WERI-Rb-1 (cell line): ENCODE data around the gene FAM83C.

Source experiments
- DNase-seq: peaks from one replicate; pipeline ENCODE4 v3.0.0-alpha.2; 2020
- H3K27ac ChIP-seq: fragments of 250-450 bp; sonication (Bioruptor Pico); 2 replicates; pipeline ENCODE4 v1.5.1; 2020; ENCODE audit warnings: mild to moderate bottlenecking, moderate library complexity
- H3K27me3 ChIP-seq: fragments of 250-450 bp; sonication (Bioruptor Pico); 2 replicates; pipeline ENCODE4 v1.5.1; 2021; ENCODE audit warnings: mild to moderate bottlenecking, low read depth, moderate library complexity; ENCODE audit not compliant: insufficient read depth, severe bottlenecking
- H3K36me3 ChIP-seq: fragments of 250-450 bp; sonication (Bioruptor Pico); 2 replicates; pipeline ENCODE4 v1.5.1; 2020; ENCODE audit warnings: mild to moderate bottlenecking, moderate library complexity
- H3K4me3 ChIP-seq: 2 replicates; pipeline ENCODE4 v1.5.1; 2011; ENCODE audit warnings: low read depth, mild to moderate bottlenecking, control low read depth, low read length
- H3K9me3 ChIP-seq: fragments of 250-450 bp; sonication (Bioruptor Pico); 2 replicates; pipeline ENCODE4 v1.5.1; 2021; ENCODE audit warnings: mild to moderate bottlenecking, moderate library complexity; ENCODE audit not compliant: severe bottlenecking
- TF ChIP-seq, protein P1 (sequence below): IDR thresholded peaks from 2 replicates; pipeline ENCODE4 v1.5.1; 2011; ENCODE audit warnings: low read depth, mild to moderate bottlenecking, control low read depth, inconsistent platforms, low read length

Gene FAM83C

DNA sequence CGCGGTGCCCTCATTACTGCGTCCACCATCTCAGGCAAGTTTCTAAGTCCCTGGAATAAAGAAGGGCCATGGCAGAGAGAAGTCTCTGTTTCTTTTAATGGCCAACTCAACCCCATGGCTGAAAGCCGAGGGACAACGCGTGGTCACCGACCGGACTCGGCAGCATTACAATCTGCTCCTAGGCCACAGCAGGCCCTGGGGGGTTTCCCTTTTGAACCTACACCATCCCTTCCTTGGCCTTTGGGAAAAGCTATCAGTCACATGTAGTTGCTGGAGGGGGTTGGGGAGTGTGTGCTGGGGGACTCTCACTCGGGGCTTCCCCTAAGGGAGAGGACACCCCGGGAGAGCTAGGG is 11.1 kb upstream of the FAM83C start:
- Histone ChIP-seq H3K4me3 (no peak overlapping the region), H3K36me3 (peaks cover 15% of the 10 kb centered on the region), H3K27me3 (no peaks in the 10 kb centered on the region), H3K9me3 (no peaks in the 10 kb centered on the region), H3K27ac (peak overlapping the region; percentile 19; the same call in 1 of the 2 replicates)
- TF ChIP-seq, protein P1, sequence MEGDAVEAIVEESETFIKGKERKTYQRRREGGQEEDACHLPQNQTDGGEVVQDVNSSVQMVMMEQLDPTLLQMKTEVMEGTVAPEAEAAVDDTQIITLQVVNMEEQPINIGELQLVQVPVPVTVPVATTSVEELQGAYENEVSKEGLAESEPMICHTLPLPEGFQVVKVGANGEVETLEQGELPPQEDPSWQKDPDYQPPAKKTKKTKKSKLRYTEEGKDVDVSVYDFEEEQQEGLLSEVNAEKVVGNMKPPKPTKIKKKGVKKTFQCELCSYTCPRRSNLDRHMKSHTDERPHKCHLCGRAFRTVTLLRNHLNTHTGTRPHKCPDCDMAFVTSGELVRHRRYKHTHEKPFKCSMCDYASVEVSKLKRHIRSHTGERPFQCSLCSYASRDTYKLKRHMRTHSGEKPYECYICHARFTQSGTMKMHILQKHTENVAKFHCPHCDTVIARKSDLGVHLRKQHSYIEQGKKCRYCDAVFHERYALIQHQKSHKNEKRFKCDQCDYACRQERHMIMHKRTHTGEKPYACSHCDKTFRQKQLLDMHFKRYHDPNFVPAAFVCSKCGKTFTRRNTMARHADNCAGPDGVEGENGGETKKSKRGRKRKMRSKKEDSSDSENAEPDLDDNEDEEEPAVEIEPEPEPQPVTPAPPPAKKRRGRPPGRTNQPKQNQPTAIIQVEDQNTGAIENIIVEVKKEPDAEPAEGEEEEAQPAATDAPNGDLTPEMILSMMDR: no peak
- no peak for DNase-seq

DNA sequence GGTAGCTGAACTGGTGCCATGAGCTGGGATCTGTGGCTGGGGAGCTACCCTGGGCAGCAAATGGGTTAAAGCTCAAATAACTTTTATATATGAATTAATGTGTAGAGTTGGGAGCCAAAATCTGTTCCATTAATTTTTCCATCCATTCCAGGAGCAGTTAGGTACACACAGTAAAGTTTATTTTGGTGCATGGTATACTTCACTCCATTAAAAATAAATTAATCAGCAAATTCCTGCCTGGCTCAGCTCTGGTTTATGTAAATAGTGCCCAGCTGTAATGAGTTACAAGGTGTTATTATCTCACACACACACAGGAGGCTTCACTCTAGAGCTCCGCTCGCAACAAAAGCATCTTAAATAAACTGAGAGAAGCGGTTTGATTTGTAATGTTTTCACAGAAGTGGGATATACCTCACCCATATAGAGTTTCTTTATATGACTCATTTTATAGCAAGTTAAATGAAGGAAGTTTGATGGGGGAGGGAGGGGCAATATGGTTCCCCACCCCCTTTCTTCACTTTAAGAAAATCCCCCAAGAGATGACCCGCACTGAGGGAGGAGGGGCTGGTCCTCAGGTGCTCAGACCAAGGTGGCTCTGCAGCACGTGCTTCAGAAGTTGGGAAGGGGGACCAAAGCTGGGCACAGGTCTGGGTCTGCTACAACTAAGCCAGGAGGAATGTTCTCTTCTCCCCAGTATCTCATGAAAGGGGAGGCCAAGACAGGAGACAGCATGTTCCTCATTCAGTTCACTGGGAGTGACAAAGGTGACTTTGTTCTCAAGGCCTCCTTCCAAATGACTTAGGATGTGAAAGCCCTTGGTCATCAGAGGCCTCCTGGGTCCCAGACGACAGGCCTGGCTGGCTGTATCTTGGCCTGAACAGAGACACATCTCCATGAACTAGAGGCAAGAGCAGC is 10.5 kb upstream of the FAM83C start:
- Histone ChIP-seq H3K4me3 (no peak overlapping the region), H3K36me3 (peaks cover 15% of the 10 kb centered on the region), H3K27ac (no peak overlapping the region), H3K27me3 (no peaks in the 10 kb centered on the region), H3K9me3 (no peaks in the 10 kb centered on the region)
- TF ChIP-seq, protein P1: no peak
- no peak for DNase-seq

DNA sequence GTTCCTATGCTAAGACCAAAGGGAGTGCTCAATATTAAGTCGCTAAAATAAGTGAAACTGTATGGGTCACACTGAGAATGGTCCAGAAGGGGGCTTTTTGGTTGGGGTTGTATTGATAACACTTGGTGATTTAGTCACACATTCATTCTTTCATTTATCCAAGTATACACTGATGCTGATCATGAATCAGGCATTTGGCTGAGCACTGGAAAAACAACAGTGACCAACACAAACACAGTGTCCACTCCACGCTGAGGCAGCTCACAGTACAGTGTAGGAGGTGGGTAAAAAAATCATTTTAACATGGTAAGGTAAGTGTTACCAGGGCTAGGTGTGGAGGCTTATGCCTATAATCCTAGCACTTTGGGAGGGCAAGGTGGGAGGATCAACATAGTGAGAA is 9.2 kb upstream of the FAM83C start:
- H3K36me3 ChIP-seq: peaks cover 13% of the 10 kb centered on the region
- no peaks in the 10 kb centered on the region for H3K27me3 ChIP-seq
- H3K4me3 ChIP-seq: no peak overlapping the region
- DNase-seq: no peak
- no peak overlapping the region for H3K27ac ChIP-seq
- TF ChIP-seq, protein P1: no peak
- H3K9me3 ChIP-seq: no peaks in the 10 kb centered on the region

DNA sequence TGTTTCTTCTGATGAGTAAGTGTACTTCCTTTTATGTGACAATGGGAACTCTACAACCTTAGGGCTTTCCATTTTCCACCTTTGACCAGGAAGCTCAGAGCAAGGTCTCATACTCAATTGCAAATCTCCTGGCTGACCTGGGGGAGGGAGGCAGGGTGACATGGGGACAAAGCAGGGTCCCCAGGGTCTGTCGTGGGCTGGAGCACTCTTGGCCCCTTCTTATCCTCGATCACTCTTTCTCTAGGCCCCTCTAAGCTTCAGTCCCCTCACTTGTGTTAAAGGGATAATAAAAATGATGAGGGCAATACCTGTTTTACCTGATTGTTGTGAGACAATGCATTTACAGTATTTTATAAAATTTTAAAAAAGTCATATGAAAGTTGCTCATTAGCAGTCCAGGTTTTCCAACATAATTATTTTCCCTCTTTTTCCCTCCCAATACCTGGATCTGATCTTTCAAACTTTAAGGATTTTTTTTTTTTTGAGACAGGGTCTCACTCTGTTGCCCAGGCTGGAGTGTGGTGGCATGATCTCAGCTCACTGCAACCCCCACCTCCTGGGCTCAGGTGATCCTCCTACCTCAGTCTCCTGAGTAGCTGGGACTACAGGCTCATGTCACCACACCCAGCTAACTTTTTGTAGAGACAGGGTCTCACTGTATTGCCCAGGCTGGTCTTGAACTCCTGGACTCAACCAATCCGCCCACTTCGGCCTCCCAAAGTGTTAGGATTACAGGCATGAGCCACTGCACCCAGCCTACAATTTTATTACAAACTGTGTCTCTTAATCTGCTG is 8.4 kb upstream of the FAM83C start:
- H3K36me3 ChIP-seq: peaks cover 7% of the 10 kb centered on the region; the same call in 1 of the 2 replicates
- DNase-seq: no peak
- H3K9me3 ChIP-seq: no peaks in the 10 kb centered on the region
- TF ChIP-seq, protein P1: no peak
- no peak overlapping the region for H3K27ac ChIP-seq
- no peaks in the 10 kb centered on the region for H3K27me3 ChIP-seq
- no peak overlapping the region for H3K4me3 ChIP-seq

DNA sequence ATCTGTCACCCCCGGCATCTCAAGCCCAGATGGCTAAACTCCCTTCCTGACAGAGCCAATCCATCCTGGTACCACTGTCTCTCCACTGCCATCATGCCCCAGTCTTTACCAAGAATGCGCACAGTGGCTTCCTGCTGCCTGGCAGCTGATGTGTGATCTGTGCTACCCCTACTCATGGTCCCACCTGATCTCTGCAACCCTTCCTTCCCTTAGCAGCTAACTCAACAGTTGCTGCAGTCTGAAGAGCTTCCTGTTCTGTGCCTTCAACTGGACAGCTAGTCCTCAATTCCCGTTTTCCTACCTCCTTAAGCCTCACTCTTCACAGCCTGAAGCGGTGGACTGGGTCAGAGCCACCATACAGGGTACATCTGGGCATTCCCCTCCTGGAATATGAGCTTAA is 7.6 kb upstream of the FAM83C start:
- Histone ChIP-seq H3K9me3 (no peaks in the 10 kb centered on the region), H3K36me3 (peaks cover 7% of the 10 kb centered on the region; the same call in 1 of the 2 replicates), H3K4me3 (no peak overlapping the region), H3K27ac (no peak overlapping the region), H3K27me3 (no peaks in the 10 kb centered on the region)
- TF ChIP-seq, protein P1: no peak
- DNase-seq: no peak
